ENCODE measurements around the gene TAX1BP1. TPM values are rescaled to one million over a fixed set of nuclear protein-coding genes. Genes with fewer than 3 reads are reported as not detected.

TAX1BP1 gene
- total RNA-seq, 1 experiment from 2014 or later = 58.3 TPM

DNA sequence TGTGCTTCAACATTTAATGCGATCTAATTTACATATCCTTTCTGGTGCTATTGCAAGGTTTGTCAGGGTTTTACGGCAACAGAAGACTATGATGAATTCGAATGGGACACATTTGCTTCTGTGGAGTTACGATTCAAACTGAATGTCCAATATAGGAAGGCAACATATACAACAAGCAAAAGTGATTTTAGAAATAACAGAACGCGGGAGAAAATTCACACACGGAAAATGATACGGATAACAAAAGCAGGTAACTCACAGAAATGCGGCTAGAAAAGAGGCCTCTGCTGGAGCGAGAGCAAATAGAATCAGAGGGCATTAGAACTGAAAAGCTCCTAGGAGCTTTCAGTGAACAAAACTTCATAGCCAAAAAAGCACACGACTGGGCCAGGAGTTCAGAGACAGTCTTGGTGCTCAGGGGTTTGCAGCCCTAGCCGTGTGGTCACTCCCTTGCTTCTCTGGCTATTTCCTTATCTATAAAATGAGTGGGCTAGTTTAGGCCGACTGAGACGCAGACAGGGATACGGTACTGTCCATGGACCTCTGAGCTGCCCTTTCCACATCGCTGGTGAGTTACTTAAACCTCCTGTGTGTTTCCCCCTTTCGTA, 557 bp upstream of the TAX1BP1 start:
- Histone ChIP-seq H3K23me2 (ENCODE audit: insufficient read length, low read depth, low read length, poor library complexity, severe bottlenecking) (peaks cover 2% of the 10 kb centered on the region), H2BK20ac (ENCODE audit: low read depth, low read length, poor library complexity, severe bottlenecking) (no peak overlapping the region), H3K23ac (ENCODE audit: insufficient read length, low read depth, low read length) (no peak overlapping the region), H3K4ac (ENCODE audit: low read depth, low read length) (no peak overlapping the region), H3K4me2 (ENCODE audit: insufficient read depth, insufficient read length, low read length) (peak overlapping the region; percentile 88), H3K18ac (ENCODE audit: insufficient read length, low read depth, low read length) (peak overlapping the region; percentile 58), H2BK12ac (ENCODE audit: insufficient read length, low read depth, low read length) (no peak overlapping the region), H2BK120ac (ENCODE audit: low read depth, low read length, poor library complexity, severe bottlenecking) (no peak overlapping the region), H3K9me3 (ENCODE audit: control insufficient read depth, low read depth, low read length) (no peaks in the 10 kb centered on the region), H3K4me1 (ENCODE audit: insufficient read depth, low read length) (no peaks in the 10 kb centered on the region), H3K9ac (ENCODE audit: extremely low read depth, insufficient read length, low read length) (peak overlapping the region; percentile 68), H2BK15ac (ENCODE audit: low read depth, low read length) (no peak overlapping the region), H3K14ac (ENCODE audit: insufficient read depth, low read length) (peak overlapping the region; percentile 36; the same call in 1 of the 2 replicates), H2BK5ac (ENCODE audit: insufficient read length, low read length) (no peak overlapping the region), H3K79me1 (ENCODE audit: insufficient read depth, low read depth, low read length, poor library complexity, severe bottlenecking) (no peaks in the 10 kb centered on the region), H2AK5ac (ENCODE audit: insufficient read length, low read length) (no peak overlapping the region), H2AFZ (ENCODE audit: low read length) (no peak overlapping the region), H4K91ac (ENCODE audit: insufficient read length, low read depth, low read length) (no peak overlapping the region), H3K27ac (ENCODE audit: insufficient read length, low read depth, low read length) (no peak overlapping the region), H3T11ph (ENCODE audit: low read length) (no peak overlapping the region), H4K5ac (ENCODE audit: insufficient read length, low read depth, low read length) (no peak overlapping the region), H3K27me3 (ENCODE audit: insufficient read depth, low read length) (no peaks in the 10 kb centered on the region), H3K56ac (ENCODE audit: insufficient read length, low read depth, low read length) (no peak overlapping the region), H4K20me1 (ENCODE audit: control insufficient read depth, insufficient read depth, insufficient read length) (no peaks in the 10 kb centered on the region), H3K79me2 (ENCODE audit: insufficient read depth, low read length) (no peaks in the 10 kb centered on the region), H4K8ac (replicated peaks; ENCODE audit: insufficient read length, low read depth, low read length) (no peak overlapping the region)
- DNase-seq = no peak
- Mint-ChIP-seq H3K4me3 (peak overlapping the region; percentile 94 to 97), H3K4me1 (peaks cover 25 to 28% of the 10 kb centered on the region in 2 experiments), H3K36me3 (ENCODE audit: insufficient read depth in 1 of 3, low read depth in 3 of 3) (peaks cover 0 to 2% (median 0%) of the 10 kb centered on the region in 3 experiments; a peak in 1 of 7 replicates), H3K27ac (peak overlapping the region; percentile 64 to 98 (median 94)), H3K27me3 (ENCODE audit: low read depth) (peaks cover 4% of the 10 kb centered on the region; the same call in 1 of the 2 replicates), H3K9me3 (no peaks in the 10 kb centered on the region)
- WGBS (ENCODE audit: extremely low coverage, insufficient read length, low lambda C conversion rate) = no CpG with 5 or more reads among the region's 17 CpGs
- TF ChIP-seq, protein P1, sequence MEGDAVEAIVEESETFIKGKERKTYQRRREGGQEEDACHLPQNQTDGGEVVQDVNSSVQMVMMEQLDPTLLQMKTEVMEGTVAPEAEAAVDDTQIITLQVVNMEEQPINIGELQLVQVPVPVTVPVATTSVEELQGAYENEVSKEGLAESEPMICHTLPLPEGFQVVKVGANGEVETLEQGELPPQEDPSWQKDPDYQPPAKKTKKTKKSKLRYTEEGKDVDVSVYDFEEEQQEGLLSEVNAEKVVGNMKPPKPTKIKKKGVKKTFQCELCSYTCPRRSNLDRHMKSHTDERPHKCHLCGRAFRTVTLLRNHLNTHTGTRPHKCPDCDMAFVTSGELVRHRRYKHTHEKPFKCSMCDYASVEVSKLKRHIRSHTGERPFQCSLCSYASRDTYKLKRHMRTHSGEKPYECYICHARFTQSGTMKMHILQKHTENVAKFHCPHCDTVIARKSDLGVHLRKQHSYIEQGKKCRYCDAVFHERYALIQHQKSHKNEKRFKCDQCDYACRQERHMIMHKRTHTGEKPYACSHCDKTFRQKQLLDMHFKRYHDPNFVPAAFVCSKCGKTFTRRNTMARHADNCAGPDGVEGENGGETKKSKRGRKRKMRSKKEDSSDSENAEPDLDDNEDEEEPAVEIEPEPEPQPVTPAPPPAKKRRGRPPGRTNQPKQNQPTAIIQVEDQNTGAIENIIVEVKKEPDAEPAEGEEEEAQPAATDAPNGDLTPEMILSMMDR (conservative IDR thresholded peaks at IDR 0.05) = no peak

Measured in H9 (cell line).